Measurements from ENCODE around the gene MYOM1.
"Not testable (repeated sequence)": the region's sequence is repeated elsewhere in the genome, so short reads cannot be mapped to it uniquely, and the experiment has no call there.

The MYOM1 gene

GRCh38 chr18:3086871-3087270 lies 132.9 kb downstream of the MYOM1 start:
- DNase-seq (ENCODE audit: low read depth in 2 of 2): no peak

- no peak for DNase-seq (ENCODE audit: low read depth in 2 of 2)
Measured at GRCh38 chr18:3085612-3086011, 134.2 kb downstream of the MYOM1 start.

GRCh38 chr18:3084206-3084605 lies 135.6 kb downstream of the MYOM1 start:
- no peak for DNase-seq (ENCODE audit: low read depth in 2 of 2)

- DNase-seq (ENCODE audit: low read depth in 2 of 2): no peak
Measured at GRCh38 chr18:3083766-3084165, 136.0 kb downstream of the MYOM1 start.

- DNase-seq (ENCODE audit: low read depth in 2 of 2): peak in 1 of 2 experiments; percentile 39
Measured at GRCh38 chr18:3081584-3081991, 138.2 kb downstream of the MYOM1 start.

- DNase-seq (ENCODE audit: low read depth in 2 of 2): no peak
Measured at GRCh38 chr18:3079653-3080052, 140.1 kb downstream of the MYOM1 start.

GRCh38 chr18:3075491-3075890 lies 144.3 kb downstream of the MYOM1 start:
- no peak for DNase-seq (ENCODE audit: low read depth in 2 of 2)

- no peak for DNase-seq (ENCODE audit: low read depth in 2 of 2)
Measured at GRCh38 chr18:3074087-3074486, 145.7 kb downstream of the MYOM1 start.

- not testable (repeated sequence) for DNase-seq (ENCODE audit: low read depth in 2 of 2)
Measured at GRCh38 chr18:3073353-3073752, 146.4 kb downstream of the MYOM1 start.

- no peak for DNase-seq (ENCODE audit: low read depth in 2 of 2)
Measured at GRCh38 chr18:3071676-3072075, 148.1 kb downstream of the MYOM1 start.

- DNase-seq (ENCODE audit: low read depth in 2 of 2): no peak
Measured at GRCh38 chr18:3069671-3070433, 149.9 kb downstream of the MYOM1 start.

GRCh38 chr18:3067722-3068121 lies 152.0 kb downstream of the MYOM1 start:
- DNase-seq (ENCODE audit: low read depth in 2 of 2): no peak

- DNase-seq (ENCODE audit: low read depth in 2 of 2): no peak
Measured at GRCh38 chr18:3067165-3067661, 152.6 kb downstream of the MYOM1 start.

- DNase-seq (ENCODE audit: low read depth in 2 of 2): no peak
Measured at GRCh38 chr18:3066341-3067110, 153.2 kb downstream of the MYOM1 start.

- not testable (repeated sequence) for DNase-seq (ENCODE audit: low read depth in 2 of 2)
Measured at GRCh38 chr18:3063766-3064165, 156.0 kb downstream of the MYOM1 start.

GRCh38 chr18:3062798-3063680 lies 156.7 kb downstream of the MYOM1 start:
- no peak for DNase-seq (ENCODE audit: low read depth in 2 of 2)

- no peak for DNase-seq (ENCODE audit: low read depth in 2 of 2)
Measured at GRCh38 chr18:3061581-3062312, 158.0 kb downstream of the MYOM1 start.

GRCh38 chr18:3060667-3061580 lies 158.8 kb downstream of the MYOM1 start:
- DNase-seq (ENCODE audit: low read depth in 2 of 2): no peak

GRCh38 chr18:3059272-3059671 lies 160.5 kb downstream of the MYOM1 start:
- DNase-seq (ENCODE audit: low read depth in 2 of 2): no peak

Measured in fibroblast of skin of left biceps (primary cell).